ENCODE measurements around the gene RUBCNL. TPM values are rescaled to one million over a fixed set of nuclear protein-coding genes. Genes with fewer than 3 reads are reported as not detected.

RUBCNL gene
- polyA plus RNA-seq, 1 donor (not counting 4 experiments of a cell fraction or from before 2014, with no cell fraction given): 0.12 TPM

- Histone ChIP-seq H3K9me1 (ENCODE audit: control insufficient read depth, extremely low read depth, insufficient read depth, low read length) (no peaks in the 10 kb centered on the region), H3K36me3 (ENCODE audit: control insufficient read depth in 2 of 2, extremely low read depth in 1 of 2, insufficient read depth in 2 of 2, low read length in 2 of 2) (no peaks in the 10 kb centered on the region), H3K4me1 (ENCODE audit: control insufficient read depth, extremely low read depth, insufficient read depth, low read length) (no peaks in the 10 kb centered on the region), H4K20me1 (ENCODE audit: control insufficient read depth, extremely low read depth, insufficient read depth, low read length) (no peaks in the 10 kb centered on the region), H3K27me3 (ENCODE audit: control insufficient read depth, extremely low read depth, insufficient read depth, low read length) (peaks cover 10% of the 10 kb centered on the region), H3K9me3 (ENCODE audit: control insufficient read depth, low read depth, low read length) (no peaks in the 10 kb centered on the region), H3K9ac (ENCODE audit: control insufficient read depth, extremely low read depth, insufficient read depth, low read length) (no peak overlapping the region), H2AFZ (ENCODE audit: control insufficient read depth, low read length) (no peak overlapping the region), H3K79me2 (ENCODE audit: control insufficient read depth, insufficient read depth, low read length) (no peaks in the 10 kb centered on the region), H3K4me3 (ENCODE audit: control insufficient read depth in 2 of 3, extremely low read depth in 1 of 3, insufficient read depth in 2 of 3, low read depth in 1 of 3, low read length in 3 of 3) (no peak overlapping the region), H3K27ac (ENCODE audit: control insufficient read depth, insufficient read depth, low read length) (no peak overlapping the region), H3K4me2 (ENCODE audit: control insufficient read depth, extremely low read depth, insufficient read depth, low read depth, low read length) (no peak overlapping the region)
- FAIRE-seq (no peak), DNase-seq (ENCODE audit: low read depth, low spot score) (no peak)
- TF ChIP-seq CTCF (optimal IDR thresholded peaks at IDR 0.05 in 1 of 3, IDR thresholded peaks at IDR 0.05 in 1 of 3, conservative IDR thresholded peaks at IDR 0.05 in 1 of 3; ENCODE audit: extremely low read depth in 1 of 3, insufficient read depth in 2 of 3, low read length in 3 of 3) (no peak), EZH2 (IDR thresholded peaks at IDR 0.05; ENCODE audit: low read length) (no peak)
- dilution Hi-C loops (cut with MboI; ENCODE audit: extremely low pct_ligation_motif_present, low sequenced_read_pairs): no loop called here
Observed at GRCh38 chr13:46369506-46370277, 17.4 kb downstream of the RUBCNL start.

- dilution Hi-C loops (cut with MboI; ENCODE audit: extremely low pct_ligation_motif_present, low sequenced_read_pairs): no loop called here
- H3K4me3 ChIP-seq (ENCODE audit: control insufficient read depth in 2 of 3, extremely low read depth in 1 of 3, insufficient read depth in 2 of 3, low read depth in 1 of 3, low read length in 3 of 3): no peak overlapping the region
- H3K9me3 ChIP-seq (ENCODE audit: control insufficient read depth, low read depth, low read length): no peaks in the 10 kb centered on the region
- no peaks in the 10 kb centered on the region for H3K36me3 ChIP-seq (ENCODE audit: control insufficient read depth in 2 of 2, extremely low read depth in 1 of 2, insufficient read depth in 2 of 2, low read length in 2 of 2)
- H3K79me2 ChIP-seq (ENCODE audit: control insufficient read depth, insufficient read depth, low read length): no peaks in the 10 kb centered on the region
- H2AFZ ChIP-seq (ENCODE audit: control insufficient read depth, low read length): no peak overlapping the region
- no peak for TF ChIP-seq EZH2 (IDR thresholded peaks at IDR 0.05; ENCODE audit: low read length)
- TF ChIP-seq CTCF (optimal IDR thresholded peaks at IDR 0.05 in 1 of 3, IDR thresholded peaks at IDR 0.05 in 1 of 3, conservative IDR thresholded peaks at IDR 0.05 in 1 of 3; ENCODE audit: extremely low read depth in 1 of 3, insufficient read depth in 2 of 3, low read length in 3 of 3): no peak
- H3K4me2 ChIP-seq (ENCODE audit: control insufficient read depth, extremely low read depth, insufficient read depth, low read depth, low read length): no peak overlapping the region
- peaks cover 10% of the 10 kb centered on the region for H3K27me3 ChIP-seq (ENCODE audit: control insufficient read depth, extremely low read depth, insufficient read depth, low read length)
- H3K9me1 ChIP-seq (ENCODE audit: control insufficient read depth, extremely low read depth, insufficient read depth, low read length): no peaks in the 10 kb centered on the region
- H3K4me1 ChIP-seq (ENCODE audit: control insufficient read depth, extremely low read depth, insufficient read depth, low read length): no peaks in the 10 kb centered on the region
- DNase-seq (ENCODE audit: low read depth, low spot score) (no peak), FAIRE-seq (no peak)
- H4K20me1 ChIP-seq (ENCODE audit: control insufficient read depth, extremely low read depth, insufficient read depth, low read length): no peaks in the 10 kb centered on the region
- H3K9ac ChIP-seq (ENCODE audit: control insufficient read depth, extremely low read depth, insufficient read depth, low read length): no peak overlapping the region
- no peak overlapping the region for H3K27ac ChIP-seq (ENCODE audit: control insufficient read depth, insufficient read depth, low read length)
Observed at GRCh38 chr13:46367617-46368327, 19.3 kb downstream of the RUBCNL start.

Data from keratinocyte (primary cell).